ENCODE data around the gene ZNG1B.
"Not testable (repeated sequence)": the region's sequence is repeated elsewhere in the genome, so short reads cannot be mapped to it uniquely, and the experiment has no call there.

The ZNG1B gene

GRCh38 chr2:113437508-113438465 is at the start of gene ZNG1B:
Gene ZNG1B, plus strand, starts transcription at chr2:113437691. Its CDS starts 178 bp downstream, at chr2:113437869.
- not testable (repeated sequence) for H4K20me1 ChIP-seq (ENCODE audit: low read depth, low read length); H2AFZ ChIP-seq (ENCODE audit: low read depth, low read length, severe bottlenecking); H3K27ac ChIP-seq (ENCODE audit: low read depth, low read length); H3K27me3 ChIP-seq (ENCODE audit: low read length); H3K79me2 ChIP-seq (ENCODE audit: insufficient read depth, low read length); H3K36me3 ChIP-seq (ENCODE audit: low read length); H3K9me3 ChIP-seq (ENCODE audit: insufficient read depth, low read length); H3K9me2 ChIP-seq (replicated peaks; ENCODE audit: insufficient read depth, low read length); H3F3A ChIP-seq (ENCODE audit: insufficient read depth)
- Histone ChIP-seq H3K9ac (ENCODE audit: low read length) (peak within 1 kb of the TSS; percentile 57), H3K4me2 (ENCODE audit: low read depth, low read length, poor library complexity, severe bottlenecking) (peak within 1 kb of the TSS; percentile 56), H3K4me3 (ENCODE audit: insufficient read depth, low read length, poor library complexity, severe bottlenecking) (peak within 1 kb of the TSS; percentile 60)

- Histone ChIP-seq H2AFZ (ENCODE audit: low read depth, low read length, severe bottlenecking) (peak overlapping the region; percentile 71), H3K79me2 (ENCODE audit: insufficient read depth, low read length) (no peaks in the 10 kb centered on the region), H3K4me2 (ENCODE audit: low read depth, low read length, poor library complexity, severe bottlenecking) (peak overlapping the region; percentile 44), H3K9me2 (replicated peaks; ENCODE audit: insufficient read depth, low read length) (no peaks in the 10 kb centered on the region), H4K20me1 (ENCODE audit: low read depth, low read length) (no peaks in the 10 kb centered on the region), H3K4me3 (ENCODE audit: insufficient read depth, low read length, poor library complexity, severe bottlenecking) (no peak overlapping the region), H3K27me3 (ENCODE audit: low read length) (no peaks in the 10 kb centered on the region), H3K36me3 (ENCODE audit: low read length) (no peaks in the 10 kb centered on the region), H3K9ac (ENCODE audit: low read length) (no peak overlapping the region), H3K9me3 (ENCODE audit: insufficient read depth, low read length) (peaks cover 7% of the 10 kb centered on the region; the same call in 1 of the 2 replicates), H3F3A (ENCODE audit: insufficient read depth) (no peaks in the 10 kb centered on the region), H3K27ac (ENCODE audit: low read depth, low read length) (no peak overlapping the region)
- TF ChIP-seq EZH2phosphoT487 (conservative IDR thresholded peaks at IDR 0.05; ENCODE audit: low read length), result no peak
- TF ChIP-seq, protein P1, sequence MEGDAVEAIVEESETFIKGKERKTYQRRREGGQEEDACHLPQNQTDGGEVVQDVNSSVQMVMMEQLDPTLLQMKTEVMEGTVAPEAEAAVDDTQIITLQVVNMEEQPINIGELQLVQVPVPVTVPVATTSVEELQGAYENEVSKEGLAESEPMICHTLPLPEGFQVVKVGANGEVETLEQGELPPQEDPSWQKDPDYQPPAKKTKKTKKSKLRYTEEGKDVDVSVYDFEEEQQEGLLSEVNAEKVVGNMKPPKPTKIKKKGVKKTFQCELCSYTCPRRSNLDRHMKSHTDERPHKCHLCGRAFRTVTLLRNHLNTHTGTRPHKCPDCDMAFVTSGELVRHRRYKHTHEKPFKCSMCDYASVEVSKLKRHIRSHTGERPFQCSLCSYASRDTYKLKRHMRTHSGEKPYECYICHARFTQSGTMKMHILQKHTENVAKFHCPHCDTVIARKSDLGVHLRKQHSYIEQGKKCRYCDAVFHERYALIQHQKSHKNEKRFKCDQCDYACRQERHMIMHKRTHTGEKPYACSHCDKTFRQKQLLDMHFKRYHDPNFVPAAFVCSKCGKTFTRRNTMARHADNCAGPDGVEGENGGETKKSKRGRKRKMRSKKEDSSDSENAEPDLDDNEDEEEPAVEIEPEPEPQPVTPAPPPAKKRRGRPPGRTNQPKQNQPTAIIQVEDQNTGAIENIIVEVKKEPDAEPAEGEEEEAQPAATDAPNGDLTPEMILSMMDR (IDR thresholded peaks at IDR 0.05; ENCODE audit: insufficient read depth, low read length, poor library complexity, severe bottlenecking), result peak; percentile 97
These were observed 47.2 kb upstream of the ZNG1B start for GRCh38 chr2:113390124-113390849.

DNA sequence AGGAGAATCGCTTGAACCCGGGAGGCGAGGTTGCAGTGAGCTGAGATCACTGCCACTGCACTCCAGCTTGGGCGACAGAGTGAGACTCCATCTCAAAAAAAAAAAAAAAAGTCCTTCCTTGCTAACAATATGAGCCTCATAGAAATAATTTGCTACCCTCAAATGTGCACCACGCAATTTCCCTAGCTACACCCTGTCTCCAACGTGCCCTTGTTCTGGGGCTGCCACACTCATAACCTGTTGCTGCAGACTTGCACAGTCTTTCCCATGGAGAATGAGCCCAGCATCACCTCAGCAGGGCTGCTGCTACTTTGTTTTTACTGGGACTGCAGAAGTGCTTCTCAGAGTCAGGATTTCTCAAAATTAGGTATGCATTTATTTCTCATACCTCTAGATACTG is 46.4 kb upstream of the ZNG1B start:
- no peak overlapping the region for H3K27ac ChIP-seq (ENCODE audit: low read depth, low read length)
- no peaks in the 10 kb centered on the region for H3K79me2 ChIP-seq (ENCODE audit: insufficient read depth, low read length)
- H4K20me1 ChIP-seq (ENCODE audit: low read depth, low read length), result no peaks in the 10 kb centered on the region
- no peak for TF ChIP-seq EZH2phosphoT487 (conservative IDR thresholded peaks at IDR 0.05; ENCODE audit: low read length)
- TF ChIP-seq, protein P1 (IDR thresholded peaks at IDR 0.05; ENCODE audit: insufficient read depth, low read length, poor library complexity, severe bottlenecking), result no peak
- no peak overlapping the region for H3K9ac ChIP-seq (ENCODE audit: low read length)
- H3K4me3 ChIP-seq (ENCODE audit: insufficient read depth, low read length, poor library complexity, severe bottlenecking), result no peak overlapping the region
- H3K9me2 ChIP-seq (replicated peaks; ENCODE audit: insufficient read depth, low read length), result no peaks in the 10 kb centered on the region
- no peak overlapping the region for H3K4me2 ChIP-seq (ENCODE audit: low read depth, low read length, poor library complexity, severe bottlenecking)
- no peaks in the 10 kb centered on the region for H3K27me3 ChIP-seq (ENCODE audit: low read length)
- no peak overlapping the region for H2AFZ ChIP-seq (ENCODE audit: low read depth, low read length, severe bottlenecking)
- H3F3A ChIP-seq (ENCODE audit: insufficient read depth), result no peaks in the 10 kb centered on the region
- no peaks in the 10 kb centered on the region for H3K36me3 ChIP-seq (ENCODE audit: low read length)
- peaks cover 7% of the 10 kb centered on the region; the same call in 1 of the 2 replicates for H3K9me3 ChIP-seq (ENCODE audit: insufficient read depth, low read length)

Data from SU-DHL-6 (cell line).